Stimulated activated CD4-positive, alpha-beta T cell treated with anti-CD3 and anti-CD28 coated beads, Interleukin-2, amount 100 ng/mL, for 4 hours (primary cell): ENCODE measurements around the gene ELOVL7.
"Not testable (repeated sequence)": the region's sequence is repeated elsewhere in the genome, so short reads cannot be mapped to it uniquely, and the experiment has no call there.

Experiments used
- DNase-seq: peaks from one replicate; pipeline ENCODE4 v3.0.0-alpha.2; 2020; ENCODE audit warnings: low read depth

ELOVL7 gene

DNA sequence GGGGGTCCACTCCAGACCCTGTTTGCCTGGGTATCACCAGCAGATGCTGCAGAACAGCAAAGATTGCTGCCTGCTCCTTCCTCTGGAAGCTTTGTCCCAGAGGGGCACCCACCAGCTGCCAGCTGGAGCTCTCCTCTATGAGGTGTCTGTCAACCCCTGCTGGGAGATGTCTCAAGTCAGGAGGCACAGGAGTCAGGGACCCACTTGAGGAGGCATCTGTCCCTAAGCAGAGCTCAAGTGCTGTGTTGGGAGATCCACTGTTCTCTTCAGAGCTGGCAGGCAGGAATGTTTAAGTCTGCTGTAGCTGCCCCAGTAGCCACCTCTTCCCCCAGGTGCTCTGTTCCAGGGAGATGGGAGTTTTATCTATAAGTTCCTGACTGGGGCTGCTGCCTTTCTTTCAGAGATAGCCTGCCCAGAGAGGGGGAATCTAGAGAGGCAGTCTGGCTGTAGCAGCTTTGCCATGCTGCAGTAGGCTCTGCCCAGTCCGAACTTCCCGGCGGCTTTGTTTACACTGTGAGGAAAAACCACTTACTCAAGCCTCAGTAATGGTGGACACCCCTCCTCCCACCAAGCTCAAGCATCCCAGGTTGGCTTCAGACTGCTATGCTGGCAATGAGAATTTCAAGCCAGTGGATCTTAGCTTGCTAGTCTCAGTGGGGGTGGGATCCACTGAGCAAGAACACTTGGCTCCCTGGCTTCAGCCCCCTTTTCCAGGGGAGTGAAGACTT lies 128.7 kb downstream of the ELOVL7 start:
- not testable (repeated sequence) for DNase-seq

DNA sequence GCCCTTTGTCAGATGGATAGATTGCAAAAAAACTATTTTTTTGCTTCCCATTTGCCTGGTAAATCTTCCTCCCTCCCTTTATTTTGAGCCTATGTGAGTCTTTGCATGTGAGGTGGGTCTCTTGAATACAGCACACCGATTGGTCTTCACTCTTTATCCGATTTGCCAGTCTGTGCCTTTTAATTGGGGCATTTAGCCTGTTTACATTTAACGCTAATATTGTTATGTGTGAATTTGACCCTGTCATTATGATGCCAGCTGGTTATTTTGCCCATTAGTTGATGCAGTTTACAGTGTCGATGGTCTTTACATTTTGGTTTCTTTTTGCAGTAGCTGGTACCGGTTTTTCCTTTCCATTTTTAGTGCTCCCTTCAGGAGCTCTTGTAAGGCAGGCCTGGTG lies 131.1 kb downstream of the ELOVL7 start:
- no peak for DNase-seq

DNA sequence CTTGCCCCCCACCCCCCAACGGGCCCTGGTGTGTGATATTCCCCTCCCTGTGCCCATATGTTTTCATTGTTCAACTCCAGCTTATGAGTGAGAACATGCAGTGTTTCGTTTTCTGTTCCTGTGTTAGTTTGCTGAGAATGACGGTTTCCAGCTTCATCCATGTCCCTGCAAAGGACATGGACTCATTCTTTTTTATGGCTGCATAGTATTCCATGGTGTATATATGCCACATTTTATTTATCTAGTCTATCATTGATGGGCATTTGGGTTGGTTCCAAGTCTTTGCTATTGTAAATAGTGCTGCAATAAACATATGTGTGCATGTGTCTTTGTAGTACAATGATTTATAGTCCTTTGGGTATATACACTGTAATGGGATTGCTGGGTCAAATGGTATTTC lies 132.2 kb downstream of the ELOVL7 start:
- DNase-seq, result not testable (repeated sequence)

DNA sequence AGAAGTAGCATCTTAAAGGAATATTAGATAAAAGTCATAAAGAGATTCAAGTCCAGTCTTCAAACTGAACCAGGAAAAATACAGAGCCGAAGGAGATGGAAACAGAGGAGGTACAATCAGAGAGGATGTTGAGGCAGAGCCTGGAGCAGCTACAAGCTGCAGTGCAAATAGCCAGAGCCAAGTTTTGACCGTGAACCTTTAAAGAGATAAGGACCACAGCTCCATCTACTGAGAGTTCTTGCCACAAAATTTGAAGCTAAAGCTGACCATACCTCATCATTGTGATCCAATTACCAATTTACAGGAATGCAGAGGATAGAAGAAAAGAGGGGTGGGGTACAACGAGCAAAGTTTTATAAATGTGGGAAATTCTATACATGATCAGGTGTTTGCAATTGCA lies 133.7 kb downstream of the ELOVL7 start:
- DNase-seq, result no peak

DNA sequence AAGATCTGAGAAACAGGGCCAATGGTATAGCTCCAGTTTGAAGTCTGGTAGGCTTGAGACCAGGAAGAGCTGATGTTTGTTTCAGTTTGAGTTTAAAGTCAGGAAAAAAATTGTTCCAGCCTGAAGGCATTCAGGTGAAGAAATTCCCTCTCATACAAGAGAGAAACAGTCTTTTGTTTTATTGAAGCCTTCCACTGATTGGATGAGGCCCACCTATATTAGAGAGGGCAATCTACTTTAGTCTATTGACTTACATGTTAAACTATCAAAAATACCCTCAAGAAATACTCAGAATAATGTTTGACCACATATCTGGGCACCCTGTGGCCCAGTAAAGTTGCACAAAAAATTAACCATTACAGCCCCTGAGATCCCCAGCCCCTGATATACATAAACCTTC lies 138.9 kb downstream of the ELOVL7 start:
- no peak for DNase-seq

DNA sequence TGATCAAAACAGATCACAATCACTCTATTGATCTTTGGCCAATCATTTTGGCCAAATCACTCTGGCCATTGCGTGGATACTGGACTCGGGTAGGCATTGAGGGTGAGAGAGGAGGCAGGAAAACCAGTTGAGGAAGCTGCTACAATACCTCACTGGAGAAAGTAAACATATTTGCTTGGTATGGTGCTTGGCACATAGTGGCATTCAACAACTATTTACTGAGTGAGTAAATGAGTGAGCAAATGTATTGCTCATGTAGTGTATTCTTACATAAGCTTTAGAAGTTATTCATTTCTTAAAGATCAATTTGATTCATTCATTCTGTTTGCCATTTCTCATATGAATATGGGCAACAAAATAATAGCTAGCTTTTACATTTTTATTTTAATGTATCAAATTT lies 140.1 kb downstream of the ELOVL7 start:
- no peak for DNase-seq
